H1 (cell line): Measurements from ENCODE around the gene FGFR2. TPM values are rescaled to one million over a fixed set of nuclear protein-coding genes. Genes with fewer than 3 reads are reported as not detected.

Source experiments
- EZH2 ChIP-seq: fragments of 200-600 bp; sonication (generic); IDR thresholded peaks from 2 replicates; pipeline ENCODE4 v1.7.1; 2012; ENCODE audit warnings: low read depth, mild to moderate bottlenecking, moderate library complexity, low read length, inconsistent platforms; ENCODE audit not compliant: severe bottlenecking
- JUND ChIP-seq: IDR thresholded peaks from 2 replicates; pipeline ENCODE4 v1.6.1; 2011; ENCODE audit warnings: mild to moderate bottlenecking, improper control_type of control experiment, low read length
- polyA plus RNA-seq, 7 experiments: library from polyadenylated mRNA; depleted of rRNA in 3 of 7; stranded (reverse) in 5 of 7; unstranded in 2 of 7; fragments of >200 nt in 5 of 7; fragments of 200-250 nt in 2 of 7; gene quantifications; 1 replicate in 5 of 7; 2 replicates in 1 of 7; 4 replicates in 1 of 7; pipeline versions ENCODE4 v1.2.1 to v1.2.3, GENCODE V29; 2011 to 2013; ENCODE audit warnings: missing spikeins in 2 of 7, mixed read lengths in 2 of 7
- total RNA-seq: library from RNA; stranded (reverse); fragmentation: NEBNext Ultra II Directional; extraction: Animal tissue kit (Norgen Biotek cat#: 25700); gene quantifications from 2 replicates; pipeline ENCODE4 v1.2.1, GENCODE V29; 2021

FGFR2 gene
- total and polyA plus RNA-seq, 2 of the 8 experiments (the other 6 are each of a cell fraction or from before 2014, with no cell fraction given) = 50.2 to 81.2 TPM

DNA sequence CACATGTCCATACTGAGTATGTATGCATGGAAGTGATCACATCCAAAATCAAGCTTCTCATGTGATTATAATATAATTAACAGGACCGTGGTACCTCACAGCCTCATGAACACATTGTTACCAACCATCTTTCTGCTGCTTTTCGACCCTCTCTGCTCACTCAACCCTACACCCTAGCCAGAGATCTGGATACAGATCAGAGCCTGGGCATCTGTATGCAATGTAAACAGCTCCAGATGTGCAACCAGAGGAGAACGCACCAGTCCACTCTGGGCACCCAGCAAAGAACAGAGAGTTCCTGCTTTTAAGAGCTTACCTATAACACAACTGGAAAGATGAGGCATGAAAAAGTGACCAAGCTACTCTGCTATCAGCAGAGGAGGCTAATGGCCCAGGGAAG lies 145.1 kb downstream of the FGFR2 start (continued):
- TF ChIP-seq JUND (no peak), EZH2 (no peak)
- TF ChIP-seq, all 59 proteins: peak for 0
